Activated CD4-positive, alpha-beta T cell treated with anti-CD3 and anti-CD28 coated beads, Interleukin-2, Interleukin-6, amounts not matched to agents 100 ng/mL and 50 ng/mL, durations not matched to agents 16 hours and 8 hours (primary cell): Measurements from ENCODE around the gene CLDN24.

Experiments
- DNase-seq: peaks from one replicate; pipeline ENCODE4 v3.0.0-alpha.2; 2020

Gene CLDN24

DNA sequence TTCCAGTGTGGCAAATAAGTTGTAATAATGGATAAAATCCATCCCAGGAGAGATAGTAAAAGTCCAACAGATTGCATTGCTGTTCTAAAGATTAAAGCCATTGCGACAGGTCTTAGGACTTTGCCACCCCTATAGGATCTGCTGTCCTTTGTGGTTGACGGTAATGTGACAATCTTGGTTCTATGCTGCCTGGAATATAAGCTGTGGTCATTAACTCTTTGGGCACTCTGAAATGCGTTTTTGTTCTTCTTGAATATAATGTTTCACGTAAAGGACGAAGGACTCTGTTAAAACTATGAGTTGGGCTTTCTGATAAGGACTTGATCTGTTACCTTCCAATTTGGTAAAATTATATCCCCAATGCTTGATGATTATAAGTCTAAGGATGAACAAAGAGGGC, at the start of gene CLDN24:
CLDN24 (minus strand) TSS at position 101 of the 400 bp plus-strand sequence; CDS start at position 101, 0 bp downstream.
- no peak for DNase-seq

DNA sequence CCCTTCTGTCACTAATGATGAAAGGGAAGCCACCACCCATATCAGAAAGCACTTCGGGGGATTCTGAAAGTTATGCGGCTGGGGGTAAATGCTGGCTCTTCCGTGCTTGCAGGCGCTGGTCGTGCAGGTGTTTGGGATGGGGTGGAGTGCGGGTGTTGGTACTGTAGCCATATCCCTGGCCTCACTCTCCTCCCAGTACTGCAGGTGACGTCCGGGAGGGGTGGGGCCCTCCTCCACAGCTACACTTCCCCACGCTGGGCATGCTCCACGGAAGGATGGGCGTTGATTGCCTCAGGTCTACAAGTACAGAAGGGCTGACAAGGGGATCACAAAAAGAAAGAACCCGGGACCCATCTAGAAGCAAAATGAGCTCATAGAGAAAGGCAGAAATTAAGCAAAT, 48.6 kb upstream of the CLDN24 start:
- DNase-seq = no peak

DNA sequence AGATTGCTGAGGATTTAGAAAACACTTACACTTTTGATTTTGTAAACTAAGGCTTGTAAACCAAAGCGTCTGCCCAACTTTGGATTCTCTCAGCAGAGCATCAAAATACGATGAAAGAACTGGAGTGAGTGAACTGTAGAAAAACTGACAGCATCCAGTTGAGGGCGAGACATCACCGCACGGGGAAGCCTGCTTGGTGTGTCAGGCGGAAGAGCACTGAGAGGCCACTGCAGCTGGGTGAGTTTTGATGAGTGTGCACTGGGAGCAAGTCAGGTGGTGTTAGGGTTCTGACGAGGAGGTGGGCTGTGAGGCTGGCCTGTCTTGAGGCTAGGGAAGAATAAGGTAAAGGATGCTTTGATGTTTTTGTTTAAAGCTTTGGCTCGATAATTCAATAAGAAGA, 46.8 kb upstream of the CLDN24 start:
- DNase-seq = no peak

DNA sequence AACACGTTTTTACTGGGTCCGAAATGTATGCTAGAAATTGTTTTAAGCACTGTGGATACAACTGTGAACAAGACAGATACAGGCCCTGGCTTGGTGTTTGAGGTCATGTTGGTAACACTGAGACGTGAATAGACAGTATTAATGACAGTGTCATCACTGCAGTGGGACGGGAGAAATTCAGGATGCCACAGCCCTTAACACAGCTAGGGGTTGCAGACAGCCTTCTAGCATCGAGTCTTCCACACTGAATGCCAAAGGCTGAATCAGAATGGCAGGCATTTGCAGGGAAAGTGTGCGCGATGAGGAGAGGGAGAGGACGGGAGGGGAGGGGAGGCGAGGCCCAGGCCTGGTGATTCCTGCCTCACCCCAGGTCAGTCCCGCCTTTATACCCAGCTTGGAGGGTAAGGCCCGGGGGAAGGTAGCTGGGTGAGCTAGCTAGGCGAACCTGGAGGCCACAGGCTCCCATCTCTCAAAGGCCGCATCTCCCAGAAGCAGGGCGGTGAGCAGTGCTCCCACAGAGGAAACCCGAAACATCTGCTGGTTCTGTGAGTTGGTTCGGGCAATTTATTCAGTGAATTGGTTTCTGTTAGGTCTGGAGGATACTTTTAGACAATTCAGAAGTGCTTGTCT, 44.1 kb upstream of the CLDN24 start:
- no peak for DNase-seq

DNA sequence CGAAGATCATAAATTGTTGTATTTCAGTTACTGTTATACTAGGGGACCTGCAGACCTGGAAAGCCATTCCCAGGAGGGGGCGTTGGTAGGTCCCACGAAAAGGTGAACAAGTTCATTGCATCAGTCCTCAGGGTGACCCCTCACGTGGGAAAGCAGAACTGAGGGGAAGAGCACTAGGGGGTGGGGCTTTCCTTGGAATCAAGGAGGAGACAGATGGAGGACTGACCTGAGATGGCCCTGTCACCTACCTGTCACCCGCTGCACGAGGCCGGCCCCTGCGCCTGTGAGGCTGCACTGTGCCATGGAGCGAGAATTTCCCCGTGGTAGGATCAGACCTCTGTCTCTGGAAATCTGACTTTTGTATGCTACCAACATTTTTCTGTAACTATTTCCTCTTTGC, 41.8 kb upstream of the CLDN24 start:
- DNase-seq = no peak

DNA sequence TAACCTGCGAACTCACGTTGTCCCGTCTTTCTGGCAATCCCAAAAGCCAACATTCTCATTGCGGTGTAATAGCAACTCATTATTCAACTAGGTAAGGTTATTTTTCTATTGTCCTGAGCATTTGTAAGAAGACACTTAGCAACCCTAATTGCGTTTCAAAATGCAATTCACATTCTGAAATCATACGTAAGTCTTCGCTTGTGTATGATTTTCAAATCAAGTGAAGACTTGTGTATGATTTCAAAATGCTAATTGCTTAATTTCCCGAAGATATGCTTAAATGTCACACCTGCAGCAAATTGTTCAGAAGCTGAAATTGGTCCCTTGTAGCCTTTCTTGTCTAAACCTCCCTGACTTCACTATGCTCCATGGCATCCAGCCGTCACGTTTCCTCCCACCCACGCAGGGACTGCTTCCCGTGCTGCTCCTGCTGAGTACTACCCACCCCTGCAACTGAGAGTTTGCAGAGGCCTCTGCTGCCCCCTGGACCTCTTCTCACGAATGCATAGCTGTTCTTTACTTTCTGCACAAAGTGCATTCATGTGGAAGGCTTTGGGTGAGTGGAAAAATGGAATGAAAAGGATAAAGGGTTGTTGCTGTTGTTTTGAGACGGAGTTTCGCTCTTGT, 40.8 kb upstream of the CLDN24 start:
- DNase-seq = no peak

DNA sequence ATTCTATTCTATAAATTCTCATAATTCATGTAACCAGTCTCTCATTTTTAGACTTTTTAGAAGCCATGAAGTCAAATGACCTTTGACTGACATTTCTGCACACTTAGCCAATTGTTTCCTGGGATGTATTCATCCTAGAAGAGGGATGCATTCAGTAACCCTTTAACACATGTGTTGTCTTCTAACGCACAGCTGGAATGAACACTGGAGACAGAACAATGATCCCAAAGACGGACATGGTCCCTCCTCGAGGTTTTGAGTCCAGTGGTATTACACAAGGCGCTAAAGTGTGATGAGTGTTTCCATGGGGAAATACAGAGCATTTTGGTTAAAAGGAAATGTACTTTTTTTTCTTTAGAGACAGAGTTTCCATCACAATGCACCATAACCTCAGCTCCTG, 39.8 kb upstream of the CLDN24 start:
- no peak for DNase-seq

DNA sequence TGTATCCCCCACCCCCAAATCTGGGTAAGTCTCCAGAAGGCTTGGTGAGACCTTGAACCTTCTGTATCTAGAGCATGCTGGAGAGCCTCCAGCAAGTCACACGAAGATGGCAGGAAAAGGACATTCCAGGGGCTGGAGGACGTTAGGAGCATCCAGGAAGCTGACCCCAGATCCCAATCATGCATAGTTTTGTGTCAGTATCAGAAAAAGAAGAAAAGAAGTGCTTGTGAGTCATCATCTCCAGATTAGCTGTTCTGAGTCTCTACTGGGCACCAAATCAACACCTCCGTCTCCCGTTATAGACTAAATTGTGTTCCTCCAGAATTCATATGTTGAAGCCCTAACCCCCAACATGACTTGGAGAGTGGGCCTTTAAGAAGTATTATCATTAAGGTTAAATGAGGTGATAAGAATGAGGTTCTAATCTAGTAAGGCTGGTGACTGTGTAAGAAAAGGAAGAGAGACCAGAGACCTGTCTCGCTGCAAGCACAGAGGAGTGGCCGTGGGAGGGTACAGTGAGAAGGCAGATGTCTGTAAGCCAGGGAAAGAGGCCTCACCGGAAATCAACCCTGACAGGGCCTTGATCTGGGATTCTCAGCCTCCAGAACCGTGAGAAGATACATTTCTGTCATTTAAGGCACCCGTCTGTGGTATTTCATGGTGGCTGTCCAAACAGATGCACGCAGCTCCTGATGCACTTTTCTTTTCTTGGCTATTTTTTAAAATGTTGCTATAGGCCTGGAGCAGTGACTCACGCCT, 38.1 kb upstream of the CLDN24 start:
- DNase-seq = no peak

DNA sequence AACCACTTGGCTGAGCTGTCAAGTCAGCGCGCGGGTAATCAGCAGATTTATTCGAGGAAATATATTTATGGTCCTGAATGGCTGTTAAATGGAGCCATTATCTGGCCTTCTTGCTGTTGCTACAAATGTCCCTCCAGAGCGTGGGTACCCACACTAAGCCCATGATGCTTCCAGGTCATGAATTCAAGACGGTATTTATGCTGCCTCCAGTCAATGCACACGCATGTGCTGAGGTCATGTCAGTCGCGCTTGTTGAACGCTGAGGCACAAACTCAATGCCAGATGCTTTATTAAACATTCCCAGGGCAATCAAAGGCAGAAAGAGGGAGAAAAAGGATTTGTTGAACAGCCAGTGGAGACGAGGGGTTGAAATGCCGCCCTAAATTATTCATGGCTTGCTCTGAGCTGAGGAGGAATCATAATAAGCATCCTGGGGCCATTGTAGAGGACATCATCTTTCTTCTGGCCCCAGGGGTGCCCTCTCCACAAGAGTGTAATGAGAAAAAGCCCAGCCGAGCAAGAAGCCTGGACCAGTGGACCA, 36.1 kb upstream of the CLDN24 start:
- no peak for DNase-seq

DNA sequence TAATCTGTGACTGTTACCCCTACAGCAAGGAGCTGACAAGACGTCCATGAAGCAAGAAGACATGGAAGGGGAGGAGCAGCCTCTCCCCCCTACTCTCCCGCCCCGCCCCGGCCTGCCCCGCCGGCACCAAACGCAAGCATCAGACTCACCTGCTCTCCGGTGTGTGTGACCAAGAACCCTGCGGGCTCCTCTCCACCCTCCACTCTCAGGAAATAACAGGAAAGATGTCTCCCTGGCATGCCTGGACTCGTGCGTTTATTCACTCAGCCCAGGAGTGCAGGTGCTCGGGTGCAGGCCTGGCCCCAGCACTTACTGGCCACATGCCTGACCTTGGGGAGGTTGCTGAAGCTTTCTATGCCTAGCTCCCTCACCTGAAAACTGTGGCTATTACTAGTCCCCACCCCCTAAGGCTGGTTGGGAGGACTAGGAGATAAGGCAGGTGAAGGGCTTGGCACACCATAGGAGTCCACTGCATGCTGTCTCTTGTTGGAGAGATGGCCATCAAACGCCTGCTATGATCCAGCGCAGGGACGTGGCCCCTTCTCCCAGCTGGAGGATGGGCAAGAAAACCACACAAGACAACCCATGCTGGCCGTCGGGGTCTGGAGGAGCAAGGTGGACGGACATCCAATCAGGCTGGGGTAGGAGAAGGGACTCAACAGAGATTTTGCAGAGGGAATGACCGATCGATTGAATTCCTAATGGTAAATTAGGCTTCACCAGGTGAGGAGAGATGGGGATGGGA, 34.9 kb upstream of the CLDN24 start:
- DNase-seq = no peak

DNA sequence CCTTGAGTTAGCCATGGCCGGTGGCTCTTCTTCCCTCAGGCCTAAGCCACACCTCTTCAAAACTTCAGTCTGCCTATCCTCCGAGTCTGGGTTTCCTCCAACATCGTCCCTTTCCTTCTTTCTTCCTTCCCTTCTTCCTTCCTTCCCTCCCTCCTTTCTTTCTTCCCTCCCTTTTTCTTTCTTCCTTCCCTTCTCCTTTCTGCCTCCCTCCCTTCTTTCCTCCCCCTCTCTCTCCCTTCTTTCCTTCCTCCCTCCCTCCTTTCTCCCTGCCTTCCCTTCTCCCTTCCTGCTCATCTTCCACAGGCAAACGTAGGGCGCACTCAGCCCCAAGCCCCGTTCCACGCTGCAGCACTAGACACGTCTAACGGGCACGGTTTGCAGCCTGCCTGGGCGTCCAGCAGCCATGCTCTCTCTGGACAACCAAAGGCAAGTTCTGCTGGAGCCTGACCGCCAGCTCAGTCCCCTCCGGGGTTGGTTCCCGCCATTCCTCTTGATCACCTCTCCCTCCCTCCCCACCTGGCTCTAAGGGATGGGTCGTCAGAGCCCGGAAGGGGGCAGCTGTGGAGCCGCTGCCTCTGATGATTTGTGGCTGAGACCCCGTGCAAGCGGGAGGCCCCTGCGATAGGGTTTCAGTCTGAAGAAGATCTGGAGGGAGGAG, 34.1 kb upstream of the CLDN24 start:
- DNase-seq = no peak

DNA sequence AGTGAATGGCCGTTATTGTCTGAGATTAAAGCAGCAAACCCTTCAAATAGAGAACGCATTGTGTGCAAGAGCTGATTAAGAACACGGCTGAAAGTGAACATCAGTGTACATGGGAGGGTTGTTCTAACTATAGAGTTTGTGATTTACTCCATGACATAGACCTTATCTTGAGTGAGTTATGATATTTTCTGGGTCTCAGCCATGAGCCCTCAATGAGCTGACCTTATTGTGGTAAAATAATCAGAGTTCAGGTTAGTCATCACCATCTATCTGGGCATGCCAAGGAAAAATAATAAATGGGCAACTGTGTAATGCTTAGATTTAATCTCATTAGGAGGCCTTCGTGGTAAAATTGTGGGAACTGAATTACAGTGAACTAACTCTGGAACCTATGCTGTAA, 33.2 kb upstream of the CLDN24 start:
- no peak for DNase-seq

DNA sequence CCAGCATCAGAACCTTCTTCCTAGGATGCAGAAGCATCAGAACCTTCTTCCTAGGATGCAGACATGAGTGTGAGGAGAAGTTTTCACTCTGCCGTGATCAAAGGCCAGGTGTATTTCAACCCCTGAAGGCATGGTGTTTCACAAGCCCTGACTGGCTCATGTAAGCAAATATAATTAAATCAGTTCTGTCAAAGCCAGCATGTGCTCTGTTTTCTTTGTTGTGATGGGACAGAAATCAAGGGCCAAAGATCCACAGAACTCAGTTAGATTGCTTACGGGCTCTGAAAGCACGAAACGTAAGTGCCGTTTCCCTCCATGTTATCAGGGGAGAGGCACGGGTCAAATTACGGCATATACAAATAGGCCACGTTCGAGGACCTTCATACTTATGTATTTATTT, 32.0 kb upstream of the CLDN24 start:
- DNase-seq = no peak

DNA sequence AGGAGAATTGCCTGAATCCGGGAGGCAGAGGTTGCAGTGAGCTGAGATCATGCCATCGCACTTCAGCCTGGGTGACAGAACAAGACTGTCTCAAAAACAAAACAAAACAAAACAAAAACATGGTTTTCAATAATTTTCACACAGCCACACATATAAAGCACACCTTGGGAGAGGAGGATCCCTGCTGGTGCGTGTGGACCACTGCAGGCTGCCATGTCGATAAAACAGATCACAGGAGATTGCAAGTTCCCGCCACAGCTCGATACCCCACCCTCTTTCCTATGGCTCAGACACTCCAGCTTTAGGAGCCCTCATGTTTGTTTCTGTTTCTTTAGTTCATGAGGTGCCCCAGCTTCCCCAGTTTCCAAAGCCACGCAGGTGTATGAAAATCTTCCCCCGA, 31.3 kb upstream of the CLDN24 start:
- DNase-seq = no peak

DNA sequence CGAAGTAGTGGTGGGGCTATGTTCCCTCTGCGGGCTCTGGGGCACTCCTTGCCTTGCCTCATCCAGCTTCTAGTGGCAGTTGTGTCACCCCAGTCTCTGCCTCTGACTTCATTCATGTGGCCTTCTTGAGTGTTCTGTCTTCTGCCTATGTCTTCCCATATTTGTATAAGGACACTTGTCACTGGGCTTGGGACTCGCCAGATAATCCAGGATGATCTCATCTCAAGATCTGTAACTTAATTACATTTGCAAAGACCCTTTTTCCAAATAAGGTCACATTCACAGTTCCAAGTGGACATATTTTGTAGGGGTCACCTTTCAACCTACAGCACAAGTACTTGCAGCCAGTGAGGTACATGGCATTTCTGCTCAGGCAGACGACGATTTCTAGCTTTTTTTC, 30.3 kb upstream of the CLDN24 start:
- no peak for DNase-seq

DNA sequence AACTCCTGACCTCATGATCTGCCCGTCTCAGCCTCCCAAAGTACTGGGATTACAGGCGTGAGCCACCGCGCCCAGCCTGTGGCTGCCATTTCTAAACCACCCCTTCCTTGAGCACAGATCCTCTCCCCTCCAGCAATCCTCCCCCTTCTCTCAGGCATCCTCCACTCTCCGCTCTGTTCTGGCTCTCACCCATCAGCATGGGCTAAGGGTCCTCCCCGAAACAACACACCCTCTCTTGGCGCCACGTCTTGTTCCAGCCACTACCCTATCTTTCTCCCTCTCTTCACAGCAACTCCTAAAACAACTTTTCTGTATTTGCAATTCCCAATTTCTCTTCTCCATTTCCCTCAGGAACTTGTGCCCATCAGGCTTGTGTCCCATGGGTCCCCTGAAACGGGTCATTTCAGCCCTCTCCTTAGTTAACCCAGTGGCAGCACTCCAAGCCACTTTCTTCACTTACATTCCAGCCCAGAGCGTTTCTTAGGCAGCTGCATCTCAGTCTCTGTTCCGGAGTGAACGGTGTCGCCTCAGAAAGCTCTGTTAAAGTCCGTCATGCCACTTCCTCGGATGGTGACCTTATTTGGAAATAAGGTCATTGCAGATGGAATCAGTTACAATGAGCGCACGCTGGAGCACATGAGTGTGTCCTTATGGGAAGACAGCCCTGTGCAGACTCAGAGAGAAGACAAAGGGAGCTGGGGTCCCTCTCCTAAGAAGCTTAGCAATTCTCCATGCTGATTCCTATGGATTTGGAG, 28.3 kb upstream of the CLDN24 start:
- no peak for DNase-seq

DNA sequence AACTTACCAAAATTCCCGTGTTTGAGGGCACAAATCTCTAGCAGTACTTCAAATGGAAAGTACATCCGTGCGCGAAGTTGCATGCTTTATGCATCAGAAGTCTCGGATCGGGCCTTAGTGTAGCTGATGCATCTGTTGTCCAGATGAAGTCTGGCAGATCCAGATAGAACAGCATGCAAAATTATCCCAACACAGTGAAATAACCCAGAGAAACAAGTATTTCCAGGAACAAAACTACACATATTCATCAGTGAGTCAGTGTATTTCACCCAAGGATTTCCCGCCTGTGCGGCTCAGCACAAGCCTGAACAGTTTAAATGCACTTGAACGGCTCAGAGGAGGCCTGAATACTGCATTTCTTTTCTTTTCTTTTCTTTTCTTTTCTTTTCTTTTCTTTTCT, 27.4 kb upstream of the CLDN24 start:
- DNase-seq = peak; percentile 10

DNA sequence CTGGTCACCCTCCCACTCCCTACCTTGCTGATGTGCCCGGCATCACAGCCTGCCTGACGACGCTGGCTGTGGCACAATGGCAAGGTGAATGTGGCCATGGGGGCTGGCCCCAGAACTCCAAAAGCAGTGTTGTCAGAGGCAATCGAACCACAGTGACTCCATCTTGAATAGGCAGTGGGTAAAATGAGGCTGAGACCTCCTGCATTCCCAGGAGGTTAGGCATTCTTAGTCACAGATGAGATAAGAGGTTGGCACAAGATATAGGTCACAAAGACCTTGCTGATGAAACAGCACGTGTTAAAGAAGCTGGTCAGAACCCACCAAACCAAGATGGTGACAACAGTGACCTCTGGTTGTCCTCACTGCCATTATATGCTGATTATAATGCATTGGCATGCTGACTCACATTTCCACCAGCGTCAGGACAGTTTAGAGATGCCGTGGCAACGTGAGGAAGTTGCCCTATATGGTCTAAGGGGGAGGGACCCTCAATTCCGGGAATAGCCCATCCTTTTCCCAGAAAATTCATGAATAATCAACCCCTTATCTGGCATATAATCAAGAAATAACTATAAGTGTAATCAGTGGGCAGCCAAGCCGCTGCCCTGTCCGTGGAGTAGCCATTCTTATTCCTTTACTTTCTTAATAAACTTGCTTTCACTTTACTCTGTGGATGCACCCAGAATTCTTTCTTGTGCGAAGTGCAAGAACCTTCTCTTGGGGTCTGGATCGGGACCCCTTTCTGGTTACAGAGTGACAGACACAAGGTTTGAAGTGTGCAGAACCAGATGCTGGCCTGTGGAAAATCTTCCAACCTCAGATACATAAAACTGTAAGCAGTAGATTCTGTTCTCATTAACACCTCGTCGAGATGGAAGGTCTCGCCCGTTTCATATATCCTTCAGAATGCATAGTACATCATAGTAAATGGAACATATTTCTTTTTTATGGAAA, 26.8 kb upstream of the CLDN24 start:
- DNase-seq = peak; percentile 83

DNA sequence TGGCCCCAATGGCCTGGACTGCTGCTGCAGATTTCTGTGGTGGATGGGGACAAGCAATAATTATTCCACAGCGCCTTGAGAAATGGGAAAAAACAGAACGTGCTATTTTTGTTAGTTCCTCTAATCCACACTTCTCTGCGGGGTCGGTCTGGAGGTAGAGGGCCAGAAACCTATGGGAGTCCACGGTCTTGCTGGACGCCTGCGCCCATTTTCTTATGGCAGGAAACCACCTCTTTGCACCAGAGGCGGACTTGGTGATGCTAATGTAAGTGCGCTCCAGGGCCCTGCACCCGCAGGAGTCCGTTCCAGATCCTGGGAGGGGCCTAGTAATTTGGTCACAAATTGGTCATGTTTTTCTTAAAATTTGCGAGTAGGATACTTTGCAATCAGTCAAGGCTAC, 25.9 kb upstream of the CLDN24 start:
- no peak for DNase-seq

DNA sequence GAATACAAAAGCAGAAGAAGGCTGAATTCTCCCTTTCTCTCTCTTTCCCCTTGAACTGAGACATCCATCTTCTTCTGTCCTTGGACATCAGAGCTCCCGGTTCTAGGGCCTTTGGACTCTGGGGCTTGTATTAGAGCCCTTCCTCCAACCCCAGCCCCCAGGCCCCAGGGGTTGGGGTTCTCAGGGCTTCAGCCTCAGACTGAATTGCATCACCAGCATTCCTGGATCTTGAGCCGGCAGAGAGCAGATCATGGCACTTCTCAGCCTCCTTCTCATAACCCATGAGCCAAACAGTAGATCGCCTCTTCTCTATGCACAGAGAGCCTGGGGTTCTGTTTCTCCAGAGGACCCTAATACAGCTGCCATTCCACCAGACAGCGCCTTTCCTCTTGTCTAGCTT, 25.3 kb upstream of the CLDN24 start:
- DNase-seq = no peak

DNA sequence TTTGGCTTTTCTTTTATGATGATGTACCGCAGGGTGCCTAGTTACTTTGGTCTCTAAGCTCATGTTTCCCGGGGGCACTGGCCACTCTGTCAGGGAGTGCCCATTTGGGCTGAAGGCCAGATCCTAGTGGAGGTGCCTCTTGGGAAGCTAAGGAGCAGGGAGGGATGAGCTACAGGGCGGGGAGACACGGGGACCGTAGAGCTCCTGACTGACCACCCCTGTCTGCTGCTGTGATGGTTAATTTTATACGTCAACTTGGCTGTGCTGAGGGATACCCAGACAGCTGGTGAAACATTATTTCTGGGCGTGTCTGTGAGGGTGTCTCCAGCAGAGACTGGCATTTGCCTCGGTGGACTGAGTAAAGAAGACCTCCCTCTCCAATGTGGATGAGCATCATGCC, 24.9 kb upstream of the CLDN24 start:
- no peak for DNase-seq
